HG02981 (cell line): Measurements from ENCODE around the gene HSD17B14.

Experiments used
- ATAC-seq: cut with Tn5 transposase; IDR thresholded peaks from one replicate; pipeline ENCODE4 v1.9.1; 2021; ENCODE audit warnings: mild to moderate bottlenecking, moderate library complexity; ENCODE audit not compliant: unreplicated experiment

HSD17B14 gene

GRCh38 chr19:48830965-48831364 lies 5.3 kb downstream of the HSD17B14 start:
- ATAC-seq = no peak

- no peak for ATAC-seq
Observed at GRCh38 chr19:48830088-48830487, 6.2 kb downstream of the HSD17B14 start.

- no peak for ATAC-seq
Observed at GRCh38 chr19:48826606-48827020, 9.7 kb downstream of the HSD17B14 start.

GRCh38 chr19:48822514-48822913 lies 13.8 kb downstream of the HSD17B14 start:
- no peak for ATAC-seq

- no peak for ATAC-seq
Observed at GRCh38 chr19:48821633-48822032, 14.7 kb downstream of the HSD17B14 start.

GRCh38 chr19:48819366-48819816 lies 16.9 kb downstream of the HSD17B14 start:
- ATAC-seq = no peak

- ATAC-seq = no peak
Observed at GRCh38 chr19:48818234-48818820, 18.0 kb downstream of the HSD17B14 start.

- no peak for ATAC-seq
Observed at GRCh38 chr19:48817585-48818124, 18.6 kb downstream of the HSD17B14 start.

GRCh38 chr19:48815870-48816501 lies 20.3 kb downstream of the HSD17B14 start:
- ATAC-seq = no peak

- ATAC-seq = no peak
Observed at GRCh38 chr19:48814895-48815294, 21.4 kb downstream of the HSD17B14 start.

GRCh38 chr19:48813123-48813913 lies 23.0 kb downstream of the HSD17B14 start:
- no peak for ATAC-seq

- no peak for ATAC-seq
Observed at GRCh38 chr19:48812094-48812929, 24.0 kb downstream of the HSD17B14 start.

GRCh38 chr19:48810151-48810550 lies 26.1 kb downstream of the HSD17B14 start:
- no peak for ATAC-seq

- ATAC-seq = no peak
Observed at GRCh38 chr19:48807590-48808308, 28.5 kb downstream of the HSD17B14 start.

- no peak for ATAC-seq
Observed at GRCh38 chr19:48806818-48807589, 29.3 kb downstream of the HSD17B14 start.

GRCh38 chr19:48806518-48806817 lies 29.8 kb downstream of the HSD17B14 start:
- ATAC-seq = no peak

- no peak for ATAC-seq
Observed at GRCh38 chr19:48805452-48805851, 30.8 kb downstream of the HSD17B14 start.

- ATAC-seq = no peak
Observed at GRCh38 chr19:48804496-48804895, 31.8 kb downstream of the HSD17B14 start.

- ATAC-seq = no peak
Observed at GRCh38 chr19:48802623-48803022, 33.7 kb downstream of the HSD17B14 start.
